K562 treated with DMSO at 1 percent for 24 hours (cell line): ENCODE data around the gene ZNF565. TPM values are rescaled to one million over a fixed set of nuclear protein-coding genes. Genes with fewer than 3 reads are reported as not detected.

Source experiments
- total RNA-seq: library from RNA; unstranded; fragments of 300-600 nt; gene quantifications from 2 replicates; pipeline ENCODE4 v1.2.3, GENCODE V29; 2022; ENCODE audit warnings: low read depth; ENCODE audit not compliant: insufficient read depth

The ZNF565 gene
- total RNA-seq, result 0.51 and 1.1 TPM in 2 replicates

GRCh38 chr19:36214386-36215275 is at the start of gene ZNF565, which contains the start of gene ZNF146:
Gene ZNF565, minus strand, starts transcription at chr19:36214665. Its CDS starts 12,680 bp downstream, at chr19:36201985.
Gene ZNF146, plus strand, starts transcription at chr19:36215106. Its CDS starts 21,335 bp downstream, at chr19:36236441.

GRCh38 chr19:36152352-36153091 is 61.9 kb downstream of the ZNF565 start, which contains the start of gene COX7A1:
Gene COX7A1, minus strand, starts transcription at chr19:36152447. Its CDS starts 40 bp downstream, at chr19:36152407.

GRCh38 chr19:36139473-36140303 is 74.8 kb downstream of the ZNF565 start, which contains the start of gene CAPNS1:
Gene CAPNS1, plus strand, starts transcription at chr19:36140066. Its CDS starts 946 bp downstream, at chr19:36141012.

Other genes with a start within 250 kb of the ZNF565 start
- gene SDHAF1, start 219.5 kb downstream of the ZNF565 start, total RNA-seq, result 65.0 and 68.6 TPM in 2 replicates
- gene SYNE4, start 205.9 kb downstream of the ZNF565 start, total RNA-seq, result 0.51 TPM in 1 of 2 replicates, not detected in the other
- 49.2 and 50.7 TPM in 2 replicates for gene ALKBH6, start 200.5 kb downstream of the ZNF565 start, total RNA-seq
- 1.1 and 7.2 TPM in 2 replicates for gene CLIP3, start 181.8 kb downstream of the ZNF565 start, total RNA-seq
- 8.1 and 8.7 TPM in 2 replicates for gene THAP8, start 160.4 kb downstream of the ZNF565 start, total RNA-seq
- gene WDR62, start 159.8 kb downstream of the ZNF565 start, total RNA-seq, result 40.2 and 43.2 TPM in 2 replicates
- gene OVOL3, start 103.5 kb downstream of the ZNF565 start, total RNA-seq, result 0.70 TPM in 1 of 2 replicates, not detected in the other
- 89.6 and 182 TPM in 2 replicates for gene POLR2I, start 99.8 kb downstream of the ZNF565 start, total RNA-seq
- gene TBCB, start 99.2 kb downstream of the ZNF565 start, total RNA-seq, result 112 and 130 TPM in 2 replicates
- 307 and 326 TPM in 2 replicates for gene CAPNS1, start 74.6 kb downstream of the ZNF565 start, total RNA-seq
- not detected in 2 replicates for gene COX7A1, start 62.2 kb downstream of the ZNF565 start, total RNA-seq
- 26.4 and 32.6 TPM in 2 replicates for gene ZNF146, start 441 bp upstream of the ZNF565 start, total RNA-seq
- gene ZFP14, start 164.5 kb upstream of the ZNF565 start, total RNA-seq, result 0.13 and 0.38 TPM in 2 replicates
- 1.0 and 1.3 TPM in 2 replicates for gene ZFP82, start 204.0 kb upstream of the ZNF565 start, total RNA-seq